CD4-positive, CD25-positive, alpha-beta regulatory T cell (primary cell): Measurements from ENCODE around the gene EMX2. TPM values are rescaled to one million over a fixed set of nuclear protein-coding genes. Genes with fewer than 3 reads are reported as not detected.

Experiments used
- ATAC-seq, 2 donors: fragments of 150-1000 bp; cut with Tn5 transposase; one replicate each; pipeline ENCODE4 v1.10.0; 2021; ENCODE audit warnings: low read depth in 2 of 2, moderate number of reproducible peaks in 2 of 2, moderate library complexity in 1 of 2
- DNase-seq, 3 donors: peaks; one replicate each; pipeline versions ENCODE4 v3.0.0 to v3.0.0-alpha.2; 2012 to 2022; ENCODE audit warnings: mixed read lengths in 1 of 3
- H3K27ac ChIP-seq: one replicate; pipeline ENCODE4 v1.7.0; 2013; ENCODE audit warnings: mild to moderate bottlenecking, low read length; ENCODE audit not compliant: insufficient read depth, poor library complexity, severe bottlenecking
- H3K27me3 ChIP-seq: one replicate; pipeline ENCODE4 v1.7.0; 2013; ENCODE audit warnings: low read length; ENCODE audit not compliant: control insufficient read depth, insufficient read depth
- H3K36me3 ChIP-seq: one replicate; pipeline ENCODE4 v1.7.0; 2013; ENCODE audit warnings: mild to moderate bottlenecking, low read length, moderate library complexity; ENCODE audit not compliant: control insufficient read depth, insufficient read depth
- H3K4me1 ChIP-seq: 2 replicates; pipeline ENCODE4 v1.7.0; 2013; ENCODE audit warnings: mild to moderate bottlenecking, low read length; ENCODE audit not compliant: insufficient read depth, control insufficient read depth, poor library complexity, severe bottlenecking
- H3K4me3 ChIP-seq: one replicate; pipeline ENCODE4 v1.7.0; 2013; ENCODE audit warnings: low read depth, mild to moderate bottlenecking, low read length, moderate library complexity
- H3K9me3 ChIP-seq, 2 experiments: 1 replicate in 1 of 2; 2 replicates in 1 of 2; pipeline ENCODE4 v1.7.0; 2013; ENCODE audit warnings: low read length in 2 of 2, mild to moderate bottlenecking in 1 of 2, moderate library complexity in 1 of 2; ENCODE audit not compliant: control insufficient read depth in 2 of 2
- H3K27ac Mint-ChIP-seq, 3 donors: one replicate each; pipeline ENCODE4 v1.8.0; 2020 to 2022; ENCODE audit warnings: mild to moderate bottlenecking in 3 of 3, mixed read lengths in 3 of 3, moderate library complexity in 2 of 3
- H3K27me3 Mint-ChIP-seq: one replicate; pipeline ENCODE4 v1.8.0; 2022; ENCODE audit warnings: mild to moderate bottlenecking, mixed read lengths
- H3K36me3 Mint-ChIP-seq: one replicate; pipeline ENCODE4 v1.8.0; 2020; ENCODE audit warnings: mixed read lengths
- H3K4me1 Mint-ChIP-seq, 4 donors: one replicate each; pipeline ENCODE4 v1.8.0; 2020 to 2022; ENCODE audit warnings: mixed read lengths in 4 of 4, mild to moderate bottlenecking in 1 of 4
- H3K4me3 Mint-ChIP-seq, 4 donors: one replicate each; pipeline ENCODE4 v1.8.0; 2020 to 2022; ENCODE audit warnings: mild to moderate bottlenecking in 4 of 4, mixed read lengths in 4 of 4, moderate library complexity in 3 of 4
- H3K9me3 Mint-ChIP-seq, 7 donors: one replicate each; pipeline ENCODE4 v1.8.0; 2020 to 2022; ENCODE audit warnings: mixed read lengths in 7 of 7, mild to moderate bottlenecking in 3 of 7, moderate library complexity in 2 of 7
- polyA plus RNA-seq, 4 donors: library from polyadenylated mRNA; unstranded; fragments of 300-500 nt; fragmentation: Illumina TruSeq; gene quantifications; one replicate each; pipeline ENCODE4 v1.2.3, GENCODE V29; 2021
- total RNA-seq: library from RNA; stranded (reverse); gene quantifications from one replicate; pipeline ENCODE4 v1.2.3, GENCODE V29; 2022

EMX2 gene
- total RNA-seq, result not detected
- not detected for polyA plus RNA-seq

GRCh38 chr10:117542706-117543224 is at the start of gene EMX2:
EMX2 (plus strand) TSS chr10:117542746; CDS start chr10:117543268, 522 bp downstream.
- DNase-seq, result no peak
- Mint-ChIP-seq H3K4me3 (peak within 1 kb of the TSS in 2 of 4 donors; percentile 11 to 46), H3K9me3 (peaks cover 0 to 4% (median 1%) of the 10 kb centered on the region in 7 donors), H3K4me1 (peaks cover 0 to 29% (median 6%) of the 10 kb centered on the region in 4 donors), H3K27me3 (peaks cover 81% of the 10 kb centered on the region), H3K36me3 (no peaks in the 10 kb centered on the region), H3K27ac (no peak within 1 kb of the TSS)
- H3K27ac ChIP-seq, result no peak within 1 kb of the TSS
- H3K4me1 ChIP-seq, result peaks cover 16% of the 10 kb centered on the region
- no peak for ATAC-seq
- peaks cover 32% of the 10 kb centered on the region for H3K27me3 ChIP-seq
- H3K4me3 ChIP-seq, result no peak within 1 kb of the TSS
- H3K36me3 ChIP-seq, result no peaks in the 10 kb centered on the region
- no peaks in the 10 kb centered on the region for H3K9me3 ChIP-seq

DNA sequence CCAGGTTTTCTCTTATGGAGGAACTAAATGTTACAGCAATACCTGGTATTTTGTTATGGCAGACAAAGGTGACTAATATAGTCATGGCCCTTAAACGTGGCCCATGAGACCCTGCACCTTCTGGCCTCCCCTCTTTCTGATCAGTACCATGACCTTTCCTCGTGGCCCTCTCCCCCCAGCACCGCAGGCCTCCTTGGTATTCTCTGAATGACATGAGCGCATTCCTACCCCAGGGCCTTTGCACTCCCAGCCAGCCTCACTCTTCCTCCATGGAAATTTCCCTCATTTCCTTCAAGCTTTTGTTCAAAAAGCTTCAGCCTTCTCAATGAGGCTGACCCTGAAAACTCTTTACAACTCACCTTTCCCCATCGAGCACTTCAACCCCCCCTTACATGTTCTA is 46.5 kb upstream of the EMX2 start:
- Mint-ChIP-seq H3K9me3 (no peaks in the 10 kb centered on the region), H3K27me3 (peaks cover 12% of the 10 kb centered on the region), H3K4me3 (no peak overlapping the region), H3K36me3 (no peaks in the 10 kb centered on the region), H3K27ac (no peak overlapping the region), H3K4me1 (peaks cover 0 to 5% (median 0%) of the 10 kb centered on the region in 4 donors)
- no peak overlapping the region for H3K27ac ChIP-seq
- ATAC-seq (no peak), DNase-seq (no peak)
- H3K27me3 ChIP-seq, result peaks cover 3% of the 10 kb centered on the region
- H3K9me3 ChIP-seq, result no peaks in the 10 kb centered on the region
- H3K36me3 ChIP-seq, result no peaks in the 10 kb centered on the region
- H3K4me1 ChIP-seq, result no peaks in the 10 kb centered on the region
- no peak overlapping the region for H3K4me3 ChIP-seq

- DNase-seq (peak; percentile 27 to 67 (median 58)), ATAC-seq (peak; percentile 53 to 61)
- Mint-ChIP-seq H3K4me3 (no peak overlapping the region), H3K27ac (peak overlapping the region in 1 of 3 donors; percentile 29), H3K27me3 (peaks cover 12% of the 10 kb centered on the region), H3K9me3 (no peaks in the 10 kb centered on the region), H3K36me3 (no peaks in the 10 kb centered on the region), H3K4me1 (peaks cover 0 to 5% (median 0%) of the 10 kb centered on the region in 4 donors)
- H3K27ac ChIP-seq, result no peak overlapping the region
- H3K4me3 ChIP-seq, result no peak overlapping the region
- H3K9me3 ChIP-seq, result no peaks in the 10 kb centered on the region
- no peaks in the 10 kb centered on the region for H3K36me3 ChIP-seq
- peaks cover 3% of the 10 kb centered on the region for H3K27me3 ChIP-seq
- H3K4me1 ChIP-seq, result no peaks in the 10 kb centered on the region
Observed at GRCh38 chr10:117496616-117497028, 45.9 kb upstream of the EMX2 start.

GRCh38 chr10:117497736-117498135 is 44.8 kb upstream of the EMX2 start:
- H3K9me3 ChIP-seq, result no peaks in the 10 kb centered on the region
- no peak overlapping the region for H3K4me3 ChIP-seq
- no peak overlapping the region for H3K27ac ChIP-seq
- no peak overlapping the region for H3K4me3 Mint-ChIP-seq
- H3K9me3 Mint-ChIP-seq, result no peaks in the 10 kb centered on the region
- H3K36me3 ChIP-seq, result no peaks in the 10 kb centered on the region
- no peaks in the 10 kb centered on the region for H3K4me1 ChIP-seq
- peaks cover 3% of the 10 kb centered on the region for H3K27me3 ChIP-seq
- peaks cover 16% of the 10 kb centered on the region for H3K27me3 Mint-ChIP-seq
- peaks cover 0 to 5% (median 0%) of the 10 kb centered on the region in 4 donors for H3K4me1 Mint-ChIP-seq
- H3K27ac Mint-ChIP-seq, result no peak overlapping the region
- ATAC-seq (no peak), DNase-seq (no peak)
- no peaks in the 10 kb centered on the region for H3K36me3 Mint-ChIP-seq

GRCh38 chr10:117499248-117500105 is 43.1 kb upstream of the EMX2 start:
- DNase-seq, result no peak
- Mint-ChIP-seq H3K4me1 (peaks cover 0 to 5% (median 0%) of the 10 kb centered on the region in 4 donors), H3K4me3 (no peak overlapping the region), H3K27ac (no peak overlapping the region), H3K27me3 (peaks cover 17% of the 10 kb centered on the region), H3K36me3 (no peaks in the 10 kb centered on the region), H3K9me3 (no peaks in the 10 kb centered on the region)
- H3K27ac ChIP-seq, result no peak overlapping the region
- H3K4me3 ChIP-seq, result no peak overlapping the region
- no peaks in the 10 kb centered on the region for H3K36me3 ChIP-seq
- no peaks in the 10 kb centered on the region for H3K27me3 ChIP-seq
- no peak for ATAC-seq
- no peaks in the 10 kb centered on the region for H3K9me3 ChIP-seq
- H3K4me1 ChIP-seq, result no peaks in the 10 kb centered on the region

DNA sequence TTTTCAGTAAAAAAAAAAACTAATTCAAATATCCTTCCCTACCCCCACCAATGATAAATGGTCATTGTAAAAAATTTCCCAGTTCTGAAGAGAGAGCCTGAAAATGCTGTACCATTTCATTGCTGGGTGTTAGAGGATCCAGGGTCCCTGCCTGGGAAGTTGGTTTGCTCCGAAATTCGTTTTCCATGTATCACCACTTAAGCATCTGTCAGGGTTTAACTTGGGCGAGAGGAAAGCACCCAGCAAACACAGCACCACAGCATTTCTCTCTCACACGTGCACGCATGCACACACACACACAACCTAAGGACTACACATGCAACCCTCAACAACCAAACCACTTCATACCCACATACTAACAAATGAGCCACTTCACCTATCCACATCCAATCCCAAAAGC is 42.1 kb upstream of the EMX2 start:
- Mint-ChIP-seq H3K36me3 (no peaks in the 10 kb centered on the region), H3K4me3 (no peak overlapping the region), H3K4me1 (peaks cover 0 to 5% (median 0%) of the 10 kb centered on the region in 4 donors), H3K27me3 (peaks cover 17% of the 10 kb centered on the region), H3K27ac (no peak overlapping the region), H3K9me3 (no peaks in the 10 kb centered on the region)
- Histone ChIP-seq H3K27me3 (no peaks in the 10 kb centered on the region), H3K4me3 (no peak overlapping the region), H3K36me3 (no peaks in the 10 kb centered on the region), H3K4me1 (no peaks in the 10 kb centered on the region), H3K9me3 (no peaks in the 10 kb centered on the region), H3K27ac (no peak overlapping the region)
- DNase-seq, result no peak
- no peak for ATAC-seq

DNA sequence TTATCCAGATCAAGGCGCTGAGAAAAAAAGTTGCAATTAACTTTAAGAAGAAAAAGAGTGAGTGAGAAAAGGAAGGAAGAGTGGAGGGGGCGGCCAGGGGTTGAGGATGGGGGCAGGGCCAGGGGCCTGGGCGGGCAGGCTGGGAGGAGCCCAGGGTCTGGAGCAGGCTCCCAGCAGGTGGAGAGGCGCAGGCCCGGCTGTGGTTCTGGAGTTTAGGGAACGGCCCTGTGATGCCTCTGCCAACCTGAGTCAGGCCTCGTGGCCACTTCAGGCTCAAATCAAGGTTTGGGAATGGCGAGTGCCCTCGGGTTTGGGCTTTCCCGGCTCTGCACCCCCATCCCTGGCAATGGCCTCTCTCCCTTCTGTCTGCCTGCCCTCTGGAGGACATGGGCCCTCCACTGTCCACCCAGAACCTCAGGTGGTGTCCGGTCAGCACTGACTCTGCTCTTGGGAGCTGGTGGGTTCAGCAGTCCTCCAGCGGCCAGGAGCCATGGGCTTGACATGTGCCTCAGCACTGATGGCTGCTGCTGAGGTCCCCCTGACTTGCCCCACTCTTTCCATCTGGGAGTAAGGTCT is 41.0 kb upstream of the EMX2 start:
- peaks cover 0 to 2% (median 0%) of the 10 kb centered on the region in 4 donors for H3K4me1 Mint-ChIP-seq
- no peak for DNase-seq
- no peak overlapping the region for H3K4me3 Mint-ChIP-seq
- H3K9me3 ChIP-seq, result no peaks in the 10 kb centered on the region
- H3K9me3 Mint-ChIP-seq, result no peaks in the 10 kb centered on the region
- no peaks in the 10 kb centered on the region for H3K36me3 Mint-ChIP-seq
- H3K4me1 ChIP-seq, result no peaks in the 10 kb centered on the region
- no peak for ATAC-seq
- H3K27ac Mint-ChIP-seq, result no peak overlapping the region
- no peak overlapping the region for H3K27ac ChIP-seq
- no peaks in the 10 kb centered on the region for H3K36me3 ChIP-seq
- H3K4me3 ChIP-seq, result no peak overlapping the region
- peaks cover 22% of the 10 kb centered on the region for H3K27me3 Mint-ChIP-seq
- no peaks in the 10 kb centered on the region for H3K27me3 ChIP-seq
